GM21528 (cell line): ENCODE results near the gene ADGRD2.

Experiments
- ATAC-seq: cut with Tn5 transposase; IDR thresholded peaks from one replicate; pipeline ENCODE4 v1.9.1; 2021; ENCODE audit warnings: mild to moderate bottlenecking, moderate library complexity; ENCODE audit not compliant: unreplicated experiment, low FRiP score

ADGRD2 gene

DNA sequence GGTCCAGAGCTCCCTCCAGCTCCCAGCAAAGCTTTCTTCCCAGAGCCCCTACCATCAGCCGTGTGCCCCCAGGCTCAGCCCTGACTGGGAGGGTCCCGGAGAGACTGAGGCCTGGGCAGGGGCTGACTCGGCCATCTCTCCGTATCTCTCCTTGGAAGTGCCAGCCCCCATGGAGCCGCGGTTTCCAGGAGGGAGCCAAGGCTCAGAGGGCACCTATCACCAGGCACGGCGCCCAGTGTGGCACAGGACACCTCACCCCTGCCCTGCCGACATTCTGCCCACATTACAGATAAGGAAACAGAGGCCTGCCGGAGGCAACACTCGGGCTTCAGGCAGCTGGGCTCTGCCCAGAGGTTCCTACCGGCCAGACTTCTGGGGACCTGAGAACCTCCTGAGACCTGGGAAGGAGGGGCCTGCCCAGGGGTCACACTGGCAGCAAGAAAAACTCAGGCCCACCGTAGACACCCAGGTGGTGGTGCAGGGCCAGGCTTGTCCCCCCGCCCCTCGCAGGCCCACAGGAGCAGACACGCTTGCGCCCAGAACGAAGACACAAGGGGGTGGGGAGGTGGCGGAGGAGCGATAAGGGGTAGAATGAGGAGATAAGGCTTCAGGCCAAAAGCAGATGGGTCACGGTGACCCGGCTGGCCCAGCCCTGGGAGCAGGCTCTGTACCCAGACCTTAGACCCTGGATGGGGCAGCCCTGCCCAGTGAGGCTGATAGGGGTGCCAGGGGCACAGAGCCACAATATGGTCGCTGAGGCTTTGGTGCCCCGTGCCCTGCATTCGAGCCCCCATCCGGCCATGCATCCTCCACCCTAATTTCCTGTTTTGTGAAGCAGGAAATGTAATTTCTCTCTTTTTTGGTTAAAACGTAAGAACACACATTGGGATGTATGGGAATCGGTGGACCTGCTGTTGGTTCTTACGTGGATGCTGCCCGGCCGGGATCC lies 45.1 kb downstream of the ADGRD2 start:
- ATAC-seq = no peak

- ATAC-seq = no peak
These were observed 45.8 kb downstream of the ADGRD2 start for GRCh38 chr9:124496075-124496449.

- ATAC-seq = no peak
These were observed 46.2 kb downstream of the ADGRD2 start for GRCh38 chr9:124496463-124496862.

- ATAC-seq = no peak
These were observed 47.2 kb downstream of the ADGRD2 start for GRCh38 chr9:124497441-124497840.

DNA sequence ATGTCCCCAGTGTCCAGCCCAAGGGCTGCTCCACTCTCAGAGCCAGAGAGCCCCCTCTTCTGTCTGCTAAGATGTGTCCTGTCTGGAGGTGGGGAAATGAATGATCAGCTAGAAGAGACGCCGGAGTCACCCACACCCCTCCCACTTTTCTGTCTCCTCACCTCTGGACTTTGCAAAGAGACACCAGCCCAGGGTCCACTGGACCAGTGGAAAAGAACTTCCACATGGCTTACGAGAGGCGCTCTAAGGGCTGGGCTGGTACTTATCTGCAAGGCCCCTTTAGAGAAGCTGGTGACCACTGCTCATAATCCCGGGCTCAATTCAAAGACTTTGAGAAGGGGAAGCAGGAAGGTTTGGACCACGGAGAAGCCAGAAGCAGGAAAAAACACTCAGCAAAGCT lies 47.8 kb downstream of the ADGRD2 start:
- no peak for ATAC-seq

DNA sequence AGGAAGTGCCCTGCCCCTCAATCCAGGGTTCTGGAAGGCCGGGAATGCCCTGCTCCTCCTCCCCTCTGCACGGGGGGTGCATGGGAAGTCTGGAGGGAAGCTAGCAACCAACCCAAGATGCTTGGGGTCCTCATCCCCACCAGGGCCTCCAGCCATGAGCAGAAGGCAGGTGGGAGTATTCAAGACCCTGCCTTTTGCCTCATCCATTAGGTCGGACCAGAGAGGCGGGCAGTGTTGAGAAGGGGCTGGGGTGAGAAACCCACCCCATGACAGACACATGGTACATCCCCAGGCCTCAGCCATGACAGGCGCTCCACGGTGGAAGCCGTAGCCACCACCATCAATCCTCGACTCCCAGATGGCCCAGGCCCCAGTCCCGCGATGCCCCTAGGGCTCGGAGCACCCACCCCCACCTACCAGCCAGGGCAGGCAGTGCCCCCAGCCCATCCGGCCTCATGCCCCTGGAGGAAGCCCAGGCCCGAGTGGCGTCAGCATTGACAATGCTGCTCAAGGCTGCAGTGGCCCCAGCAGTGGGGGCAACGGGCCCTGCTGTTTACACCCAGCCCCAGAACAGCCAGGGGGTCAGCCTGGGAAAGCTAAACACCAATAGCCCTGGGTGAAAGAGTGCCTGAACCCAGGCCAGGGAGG lies 48.4 kb downstream of the ADGRD2 start:
- ATAC-seq = no peak

- ATAC-seq = no peak
These were observed 49.0 kb downstream of the ADGRD2 start for GRCh38 chr9:124499216-124499615.

DNA sequence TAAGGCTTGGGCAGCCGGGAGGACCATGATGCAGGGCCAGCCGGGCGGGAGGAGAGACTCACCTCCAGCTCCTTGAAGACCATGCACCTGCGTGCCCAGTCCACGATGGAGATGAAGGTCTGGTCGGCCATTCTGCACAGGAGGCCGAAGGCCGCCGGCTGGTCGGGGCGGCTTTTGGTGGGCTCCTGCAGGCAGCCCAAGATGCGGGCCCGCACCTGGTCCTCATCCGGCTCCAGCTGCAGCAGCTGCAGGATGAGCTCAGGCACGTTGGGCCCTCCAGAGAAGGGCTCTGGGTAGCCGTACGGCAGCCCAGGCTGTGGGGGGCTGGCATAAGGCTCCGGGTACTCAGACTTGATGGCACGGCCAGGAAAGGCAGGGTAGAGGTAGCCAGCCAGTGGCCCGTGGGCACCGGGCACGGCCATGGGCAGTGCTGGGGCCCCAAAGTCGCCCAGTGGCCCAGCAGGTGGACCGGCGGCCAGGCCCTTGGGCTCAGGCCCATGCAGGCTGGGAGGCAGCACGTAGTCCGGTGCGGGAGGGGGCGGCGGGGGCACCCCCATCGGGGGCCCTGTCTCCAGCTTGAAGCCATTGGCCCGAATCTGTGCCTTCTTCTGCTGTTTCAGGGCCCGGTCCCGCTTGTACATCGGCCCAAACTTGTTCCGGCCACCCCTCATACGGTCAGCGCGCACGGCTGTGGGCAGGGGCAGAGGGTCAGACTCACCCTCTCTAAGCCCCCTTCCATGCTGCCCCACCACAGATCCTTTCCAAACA lies 50.0 kb downstream of the ADGRD2 start:
- ATAC-seq = no peak

DNA sequence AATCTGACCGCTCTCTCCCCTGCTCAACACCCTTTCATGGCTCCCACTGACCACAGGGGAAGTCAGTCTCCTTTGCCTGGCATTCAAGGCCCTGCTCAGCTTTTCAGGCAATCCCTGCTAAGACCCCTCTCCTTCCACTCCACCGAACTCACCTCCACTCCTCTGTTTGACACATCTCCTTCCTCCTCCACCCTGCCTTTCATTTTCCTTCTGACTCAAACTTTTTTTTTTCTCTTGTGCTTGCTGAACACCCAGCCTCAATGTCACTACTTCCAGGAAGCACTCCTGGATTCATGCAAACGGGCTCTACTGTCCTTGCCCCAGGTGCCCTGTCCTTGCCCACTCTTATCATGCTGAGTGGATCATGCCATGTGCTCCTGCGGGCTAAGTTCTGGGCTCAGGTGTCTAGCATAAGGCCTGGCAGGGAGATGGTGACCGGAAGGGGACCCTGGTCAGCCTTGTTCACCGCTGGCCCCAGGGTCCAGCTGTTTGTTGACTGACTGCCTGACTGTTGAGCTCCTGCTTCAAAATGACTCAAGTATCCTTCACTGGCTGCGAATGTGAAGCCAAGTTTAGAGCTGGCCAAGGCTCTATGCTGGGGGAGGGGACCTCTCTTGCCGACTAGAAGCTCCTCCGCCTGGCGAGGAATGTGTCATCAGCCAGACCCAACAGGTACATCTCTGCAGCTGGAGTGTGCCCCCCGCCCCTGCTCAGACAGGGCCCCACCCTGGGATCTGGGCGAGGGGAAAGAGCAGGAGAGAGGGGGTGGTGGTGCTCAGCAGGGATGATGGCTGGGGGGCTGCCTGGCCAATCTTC lies 50.8 kb downstream of the ADGRD2 start:
- ATAC-seq = no peak

DNA sequence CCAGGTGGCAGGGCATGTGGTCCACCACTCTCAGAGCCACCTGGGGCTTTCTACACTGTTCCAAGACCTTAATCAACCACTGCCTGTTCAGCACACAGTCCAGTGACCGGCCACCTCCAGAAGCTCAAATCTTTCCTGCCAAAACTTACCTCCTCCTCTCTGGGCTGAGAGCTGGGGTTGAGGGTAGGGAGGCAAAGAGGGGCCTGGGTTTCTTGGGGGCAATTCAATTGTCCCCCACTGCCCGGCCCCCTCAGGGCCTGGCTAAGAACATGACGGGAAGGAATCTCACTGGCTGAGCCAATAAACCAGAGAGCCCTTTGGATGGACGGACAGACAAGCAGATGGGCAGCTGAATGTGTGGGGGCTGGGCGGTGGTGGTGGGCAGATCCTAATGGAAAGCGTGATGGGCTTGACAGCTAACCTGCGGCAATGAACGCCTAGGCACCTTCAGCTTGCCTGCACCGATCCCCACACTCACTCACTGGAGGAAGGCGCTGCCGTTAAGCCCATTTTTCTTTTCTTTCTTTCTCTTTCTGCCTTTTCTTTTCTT lies 51.6 kb downstream of the ADGRD2 start:
- ATAC-seq = no peak

- no peak for ATAC-seq
These were observed 52.8 kb downstream of the ADGRD2 start for GRCh38 chr9:124502711-124503702.

- no peak for ATAC-seq
These were observed 53.7 kb downstream of the ADGRD2 start for GRCh38 chr9:124503713-124504529.

- ATAC-seq = no peak
These were observed 54.3 kb downstream of the ADGRD2 start for GRCh38 chr9:124504530-124505005.

GRCh38 chr9:124505006-124505900 lies 55.0 kb downstream of the ADGRD2 start:
- ATAC-seq = no peak

DNA sequence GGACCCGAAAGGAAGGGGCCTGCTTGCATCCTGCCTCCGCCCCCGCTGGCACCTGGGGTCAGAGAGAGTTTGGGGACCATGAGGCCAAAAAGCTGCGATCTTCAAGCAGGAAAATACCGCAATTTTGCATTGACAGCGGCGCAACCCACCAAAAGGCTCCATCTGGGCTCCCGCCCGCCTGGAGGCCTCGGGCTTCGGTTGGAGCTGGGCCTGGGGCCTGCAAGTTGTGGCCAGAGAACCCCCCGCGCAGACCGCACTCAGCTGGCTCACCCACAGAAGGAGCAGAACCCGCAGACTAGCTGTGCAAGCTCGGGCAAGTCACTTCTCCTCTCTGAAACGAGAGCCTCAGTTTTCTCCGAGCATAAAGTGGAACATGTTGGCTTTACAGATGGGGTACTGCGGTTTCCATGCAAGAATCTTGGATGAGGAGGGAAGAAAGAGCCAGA lies 55.7 kb downstream of the ADGRD2 start:
- no peak for ATAC-seq

- ATAC-seq = no peak
These were observed 56.2 kb downstream of the ADGRD2 start for GRCh38 chr9:124506433-124506832.
